Fibroblast of skin of left biceps (primary cell): Measurements from ENCODE around the gene NPRL2.

Experiments used
- DNase-seq, 2 experiments: peaks; one replicate each; pipeline ENCODE4 v3.0.0-alpha.2; 2013; ENCODE audit warnings: low read depth in 2 of 2

The NPRL2 gene

DNA sequence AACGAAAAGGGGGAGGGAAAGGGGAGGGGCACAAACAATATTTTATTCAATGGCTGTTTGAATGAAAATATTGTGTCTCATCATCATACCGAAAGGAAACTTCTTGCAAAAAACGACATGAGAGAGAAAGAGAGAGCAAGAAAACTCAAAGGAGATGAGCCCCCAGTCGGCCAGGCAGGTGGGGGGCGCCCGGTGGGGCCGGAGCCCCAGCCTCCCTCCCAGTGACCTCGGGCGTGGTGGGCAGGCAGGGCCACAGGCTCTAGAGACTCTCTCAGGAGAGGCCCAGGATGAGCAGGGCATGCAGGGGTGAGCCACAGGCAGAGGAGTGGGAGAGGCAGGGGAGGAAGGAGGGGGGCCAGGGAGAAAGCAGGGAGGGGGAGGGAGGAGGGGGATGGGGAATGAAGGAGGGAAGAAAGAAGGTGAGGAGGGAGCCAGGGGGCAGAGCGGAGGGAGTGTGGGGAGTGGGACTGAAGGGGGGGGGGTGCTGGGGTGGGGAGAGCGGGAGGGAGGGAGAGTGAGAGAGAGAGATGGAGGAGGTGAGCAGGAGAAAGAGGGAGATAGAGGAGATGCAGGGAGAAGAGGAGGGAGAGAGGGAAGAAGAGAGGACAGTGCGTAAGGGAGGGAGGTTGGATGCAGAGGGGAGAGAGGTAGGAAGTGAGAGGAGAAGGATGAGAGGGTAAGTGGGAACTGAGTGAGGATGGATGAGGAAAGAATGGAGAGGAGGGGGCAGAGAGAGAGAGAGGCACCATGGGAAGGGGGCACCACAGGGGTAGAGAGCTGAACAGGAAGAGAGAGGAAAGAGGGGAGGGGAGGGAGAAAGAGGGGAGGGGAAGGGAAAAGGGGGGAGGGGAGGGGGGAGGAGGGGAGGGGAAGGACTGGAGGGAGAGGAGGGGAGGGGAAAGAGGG is 22.8 kb upstream of the NPRL2 start:
- no peak for DNase-seq

GRCh38 chr3:50372349-50372748 is 21.8 kb upstream of the NPRL2 start:
- DNase-seq = no peak

GRCh38 chr3:50371133-50371685 is 20.6 kb upstream of the NPRL2 start:
- no peak for DNase-seq

GRCh38 chr3:50370594-50370993 is 20.0 kb upstream of the NPRL2 start:
- DNase-seq = peak in 1 of 2 experiments; percentile 23

DNA sequence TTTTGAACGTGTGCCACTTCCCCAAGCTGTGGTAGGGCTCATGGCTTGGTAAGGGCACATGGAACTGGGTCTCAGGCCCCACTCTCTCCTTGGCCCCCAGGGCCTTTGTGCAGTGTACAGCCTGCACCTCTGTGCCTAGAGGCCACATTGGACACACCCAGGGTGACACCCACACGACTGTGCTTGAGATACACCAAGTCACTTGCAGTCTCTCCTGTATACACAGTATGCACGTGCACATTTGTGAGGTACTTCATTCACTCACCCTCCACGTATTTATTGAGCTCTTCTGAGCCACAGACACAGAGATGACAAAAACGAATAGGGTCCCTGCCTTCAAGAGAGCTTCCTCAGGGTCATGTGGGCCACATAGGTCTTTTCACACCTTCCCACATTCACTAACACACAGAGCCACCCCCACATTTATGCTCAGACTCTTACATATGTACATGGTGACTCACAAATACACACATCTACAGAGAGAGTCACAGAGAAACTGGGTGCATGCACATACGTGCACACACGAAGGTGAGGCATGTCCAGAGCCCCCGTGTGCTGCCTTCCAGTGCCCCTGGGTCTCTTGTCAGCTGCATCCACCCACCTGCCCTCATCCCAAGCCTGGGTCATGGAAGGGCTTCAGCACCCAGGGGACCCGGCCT is 18.6 kb upstream of the NPRL2 start:
- no peak for DNase-seq

DNA sequence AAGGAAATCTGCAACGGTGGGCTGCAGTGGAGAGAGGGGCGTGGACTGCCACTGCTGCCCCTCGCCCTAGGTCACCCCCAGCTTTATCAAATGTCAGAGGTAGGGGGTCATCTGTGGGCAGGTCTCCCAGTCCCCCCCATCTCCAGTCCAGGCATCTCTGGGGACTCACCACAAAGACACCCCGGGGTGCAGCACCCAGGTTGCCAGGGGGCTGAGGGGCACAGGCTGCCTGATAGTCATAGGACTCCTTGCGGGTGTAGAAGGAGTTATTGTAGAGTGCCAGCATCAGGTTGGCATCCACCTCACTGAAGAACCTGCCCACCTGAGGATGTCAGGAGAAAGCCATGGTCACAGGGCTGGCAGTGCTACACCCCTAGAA is 15.3 kb upstream of the NPRL2 start:
- DNase-seq = no peak

DNA sequence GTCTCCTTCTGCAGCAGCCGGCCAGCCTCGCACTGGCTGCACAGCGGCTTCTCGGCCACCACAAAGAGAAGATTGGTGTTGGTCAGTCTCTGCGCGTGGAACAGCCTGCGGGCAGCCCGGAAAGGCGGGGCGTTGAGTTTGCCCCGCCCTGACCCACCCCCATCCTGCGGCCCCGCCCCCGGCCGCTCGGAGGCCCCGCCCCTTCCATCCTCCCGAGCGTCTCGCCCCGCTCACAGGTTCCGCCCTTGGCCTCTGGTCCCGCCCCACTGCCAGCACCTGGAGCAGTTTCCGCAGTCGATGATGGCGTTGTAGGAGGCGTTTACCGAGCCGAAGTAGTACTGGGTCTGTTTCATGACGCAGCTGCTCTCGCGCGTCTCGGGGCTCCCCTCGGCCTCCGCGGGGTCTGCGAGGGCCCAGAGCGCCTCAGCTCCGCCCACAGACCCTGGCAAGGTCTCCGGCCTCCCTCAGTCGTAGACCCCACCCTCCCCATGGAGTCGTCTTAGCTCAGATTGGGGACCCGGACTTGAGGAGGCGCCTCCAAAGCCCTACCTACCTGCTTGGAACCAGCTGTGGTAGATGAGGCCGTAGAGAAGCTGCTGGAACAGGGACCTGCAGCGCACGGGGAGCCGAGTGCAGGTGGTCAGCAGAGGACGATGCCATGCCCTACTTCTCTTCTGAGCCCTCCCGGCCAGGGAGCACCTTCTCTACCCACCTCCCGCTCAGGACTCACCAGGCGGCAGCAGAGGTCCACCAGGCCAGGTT is 14.7 kb upstream of the NPRL2 start:
- DNase-seq = no peak

DNA sequence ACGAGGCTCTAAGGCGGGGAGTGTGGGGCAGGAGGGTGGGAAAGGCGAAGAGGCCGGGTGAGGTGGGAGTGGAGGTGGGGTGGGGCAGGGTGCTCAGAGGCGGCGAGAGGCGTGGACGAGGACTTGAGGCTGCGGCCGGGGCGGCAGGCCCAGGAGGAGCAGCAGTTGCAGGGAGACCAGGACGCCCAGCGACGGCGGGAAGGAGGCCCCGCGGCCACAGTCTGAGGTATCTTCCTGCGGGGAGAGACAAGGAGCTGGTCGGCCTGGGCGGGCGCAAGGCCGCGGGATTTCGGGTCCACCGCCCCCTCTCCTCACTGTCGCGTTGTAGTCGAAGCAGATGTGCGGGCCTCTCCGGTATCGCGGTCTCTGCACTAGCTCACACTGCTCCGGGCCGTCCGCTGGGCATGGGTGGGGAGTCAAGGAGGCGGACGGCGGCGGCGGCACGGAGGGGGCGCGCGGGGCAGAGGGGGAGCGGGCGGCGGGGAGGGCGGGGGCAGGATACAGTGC is 14.1 kb upstream of the NPRL2 start:
- DNase-seq = no peak

DNA sequence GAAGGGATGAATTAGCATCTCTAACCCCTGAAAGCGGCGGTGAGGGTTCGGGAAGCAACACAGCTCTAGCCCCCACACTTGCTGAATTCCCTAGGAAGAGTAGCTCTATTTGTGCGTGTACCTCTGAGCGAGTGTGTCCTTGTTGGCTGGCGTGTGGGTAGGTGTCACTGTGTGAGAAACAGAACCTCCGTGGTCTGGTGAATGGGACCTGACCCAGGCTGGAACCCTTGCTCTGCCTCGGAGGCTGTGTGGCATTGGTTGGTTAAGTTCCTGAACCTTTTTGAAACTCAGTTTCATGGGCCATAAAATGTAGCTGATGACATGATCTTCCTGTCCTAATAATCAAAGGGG is 9.2 kb upstream of the NPRL2 start:
- no peak for DNase-seq

- DNase-seq = peak; percentile 95
These were observed 8.6 kb upstream of the NPRL2 start, which contains the start of gene TMEM115 for GRCh38 chr3:50358911-50359759. TMEM115 (minus strand) TSS chr3:50359521; CDS start chr3:50359063, 458 bp downstream.

DNA sequence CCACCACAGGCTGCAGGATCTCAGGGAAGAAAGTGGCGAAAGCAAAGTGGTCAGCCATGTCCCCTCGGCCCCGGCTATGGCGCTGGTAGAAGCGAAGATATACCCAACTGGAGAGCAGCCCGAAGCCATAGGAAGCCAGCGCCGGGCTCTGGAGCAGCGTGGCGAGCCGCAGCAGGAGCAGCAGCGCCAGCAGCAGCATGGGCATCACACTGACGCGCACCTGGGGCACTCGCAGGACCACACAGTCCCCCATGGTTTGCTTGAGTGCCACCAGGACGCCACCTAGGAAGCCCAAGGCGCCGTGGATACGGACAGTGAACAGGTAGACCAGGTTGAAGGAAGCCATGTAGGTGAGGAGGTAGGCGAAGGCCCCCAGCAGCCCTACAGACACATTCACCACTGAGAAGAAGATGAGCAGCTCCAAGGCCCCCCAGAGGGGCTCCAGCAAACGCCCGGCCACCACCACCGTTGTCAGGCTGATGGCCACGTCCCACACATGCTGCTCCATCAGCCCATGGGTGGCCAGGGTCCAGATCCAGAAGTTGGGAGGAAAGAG is 7.9 kb upstream of the NPRL2 start:
- DNase-seq = no peak

DNA sequence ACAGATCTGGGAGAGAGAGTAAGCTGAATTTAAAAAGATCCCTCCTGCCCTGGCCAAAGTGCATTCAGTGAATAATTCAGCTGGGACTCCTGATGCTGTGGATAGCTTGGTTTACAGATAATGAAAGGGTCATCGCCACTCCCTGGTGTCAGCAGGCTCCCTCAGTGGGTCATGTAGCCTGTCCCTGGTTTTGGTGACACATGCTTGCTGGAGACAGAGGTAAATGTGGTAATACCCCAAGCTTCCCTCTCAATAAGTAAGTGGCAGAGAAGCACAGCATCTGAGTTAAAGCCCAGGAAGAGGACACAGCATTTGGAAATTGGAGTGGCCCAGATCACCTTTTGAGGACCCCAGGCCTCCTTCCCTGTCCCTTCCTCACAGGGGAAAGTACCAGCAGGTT is 6.9 kb upstream of the NPRL2 start:
- DNase-seq = no peak

- DNase-seq = no peak
These were observed 6.0 kb upstream of the NPRL2 start for GRCh38 chr3:50356553-50356952.

DNA sequence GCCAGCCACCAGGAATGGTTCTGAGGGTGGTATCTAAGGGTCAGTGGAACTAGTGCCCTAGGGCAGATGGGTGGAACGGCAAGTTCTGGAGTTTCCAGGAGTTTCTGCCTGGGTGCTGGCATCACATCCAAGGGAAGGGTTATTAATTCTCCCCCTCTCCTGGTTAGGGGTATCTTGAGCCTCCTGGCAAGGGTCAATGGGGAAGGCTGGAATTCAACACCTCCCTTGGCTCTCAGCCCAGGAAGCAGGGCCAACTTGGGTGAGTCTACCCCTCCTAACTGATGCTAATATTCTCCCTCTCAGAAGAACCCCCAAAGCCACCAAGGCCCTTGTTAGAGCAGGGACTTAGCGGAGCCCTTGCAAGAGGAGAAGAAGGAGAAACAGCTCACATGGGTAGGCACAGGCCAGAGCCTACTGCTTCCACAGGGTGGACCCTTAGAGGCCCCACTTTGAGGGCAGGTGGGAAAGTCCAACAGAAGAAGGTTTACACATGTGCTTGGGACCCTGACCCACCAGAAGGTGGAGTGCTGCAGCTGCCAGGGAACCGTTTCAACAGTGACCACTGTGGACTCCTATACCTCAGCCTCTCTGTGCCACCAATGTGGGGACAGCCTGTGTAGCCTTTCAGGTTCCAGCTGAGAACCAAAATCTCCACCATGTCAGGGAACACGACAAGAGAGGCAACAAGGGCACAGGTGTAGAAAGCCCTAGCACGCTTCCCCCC is 5.4 kb upstream of the NPRL2 start:
- no peak for DNase-seq

DNA sequence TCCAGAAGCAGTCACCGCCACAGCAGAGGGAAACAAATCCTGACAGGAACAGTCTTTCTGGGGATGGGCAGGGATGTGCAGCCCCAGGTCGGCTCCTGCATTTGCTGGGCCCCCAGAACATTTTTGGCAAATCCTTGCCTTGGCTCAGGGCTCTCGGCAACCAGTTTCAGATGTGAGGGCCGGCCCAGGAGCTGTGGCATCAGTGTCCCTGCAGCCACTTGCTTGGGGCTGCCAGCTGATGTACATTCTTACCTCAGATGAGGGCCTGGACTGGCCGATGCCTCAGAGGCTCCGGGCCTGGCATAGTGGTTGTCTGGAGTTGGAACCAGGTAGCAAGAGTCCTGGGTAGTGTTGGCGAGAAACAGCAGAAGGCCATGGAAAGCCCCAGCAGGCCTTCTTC is 4.3 kb upstream of the NPRL2 start:
- no peak for DNase-seq

GRCh38 chr3:50354186-50354764 is 3.7 kb upstream of the NPRL2 start:
- DNase-seq = no peak

DNA sequence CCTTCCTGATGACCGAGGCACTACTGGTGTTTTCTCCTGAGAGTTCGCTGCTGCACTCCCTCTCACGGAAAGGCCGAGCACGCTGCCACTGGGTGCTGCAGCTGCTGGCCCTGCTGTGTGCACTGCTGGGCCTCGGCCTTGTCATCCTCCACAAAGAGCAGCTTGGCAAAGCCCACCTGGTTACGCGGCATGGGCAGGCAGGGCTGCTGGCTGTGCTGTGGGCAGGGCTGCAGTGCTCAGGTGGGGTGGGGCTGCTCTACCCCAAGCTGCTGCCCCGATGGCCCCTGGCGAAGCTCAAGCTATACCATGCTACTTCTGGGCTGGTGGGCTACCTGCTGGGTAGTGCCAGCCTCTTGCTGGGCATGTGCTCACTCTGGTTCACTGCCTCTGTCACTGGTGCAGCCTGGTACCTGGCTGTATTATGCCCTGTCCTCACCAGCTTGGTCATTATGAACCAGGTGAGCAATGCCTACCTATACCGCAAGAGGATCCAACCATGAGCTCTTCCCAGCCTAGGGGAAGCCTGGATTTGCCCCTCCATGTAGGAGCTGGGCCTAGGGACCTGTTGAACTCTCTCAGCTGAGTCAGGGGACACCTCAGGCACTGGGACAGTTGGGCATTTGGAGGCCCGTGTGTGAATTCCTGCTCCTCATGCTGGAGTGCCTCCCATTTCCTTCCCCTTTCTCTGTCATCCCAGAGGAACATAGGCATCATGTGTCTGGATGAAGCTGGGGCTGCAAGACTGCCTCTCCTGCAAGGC is 2.9 kb upstream of the NPRL2 start:
- DNase-seq = no peak

- no peak for DNase-seq
These were observed 2.2 kb upstream of the NPRL2 start for GRCh38 chr3:50352781-50353180.

- DNase-seq = no peak
These were observed 735 bp upstream of the NPRL2 start for GRCh38 chr3:50351323-50351697.
